Gastroesophageal sphincter (tissue), 3 donors: ENCODE data around the gene ZNF764.

Experiments used
- POLR2A ChIP-seq, 2 donors: fragments of 450-650 bp; IDR thresholded peaks; one replicate each; pipeline ENCODE4 v1.6.1; 2017; ENCODE audit warnings: antibody characterized with exemption in 2 of 2, mild to moderate bottlenecking in 2 of 2, moderate library complexity in 1 of 2
- TF ChIP-seq, protein P1 (sequence below), 4 experiments: fragments of 200-600 bp in 2 of 4; fragments of 450-650 bp in 2 of 4; sonication (generic) in 1 of 4; IDR thresholded peaks; one replicate each; pipeline ENCODE4 v1.5.1; 2017 to 2019; ENCODE audit warnings: antibody characterized with exemption in 4 of 4, mild to moderate bottlenecking in 2 of 4, moderate library complexity in 2 of 4

- TF ChIP-seq, protein P1, sequence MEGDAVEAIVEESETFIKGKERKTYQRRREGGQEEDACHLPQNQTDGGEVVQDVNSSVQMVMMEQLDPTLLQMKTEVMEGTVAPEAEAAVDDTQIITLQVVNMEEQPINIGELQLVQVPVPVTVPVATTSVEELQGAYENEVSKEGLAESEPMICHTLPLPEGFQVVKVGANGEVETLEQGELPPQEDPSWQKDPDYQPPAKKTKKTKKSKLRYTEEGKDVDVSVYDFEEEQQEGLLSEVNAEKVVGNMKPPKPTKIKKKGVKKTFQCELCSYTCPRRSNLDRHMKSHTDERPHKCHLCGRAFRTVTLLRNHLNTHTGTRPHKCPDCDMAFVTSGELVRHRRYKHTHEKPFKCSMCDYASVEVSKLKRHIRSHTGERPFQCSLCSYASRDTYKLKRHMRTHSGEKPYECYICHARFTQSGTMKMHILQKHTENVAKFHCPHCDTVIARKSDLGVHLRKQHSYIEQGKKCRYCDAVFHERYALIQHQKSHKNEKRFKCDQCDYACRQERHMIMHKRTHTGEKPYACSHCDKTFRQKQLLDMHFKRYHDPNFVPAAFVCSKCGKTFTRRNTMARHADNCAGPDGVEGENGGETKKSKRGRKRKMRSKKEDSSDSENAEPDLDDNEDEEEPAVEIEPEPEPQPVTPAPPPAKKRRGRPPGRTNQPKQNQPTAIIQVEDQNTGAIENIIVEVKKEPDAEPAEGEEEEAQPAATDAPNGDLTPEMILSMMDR (IDR thresholded peaks at IDR 0.05): no peak
- TF ChIP-seq POLR2A (IDR thresholded peaks at IDR 0.05): no peak
Observed at GRCh38 chr16:30518552-30518951, 39.6 kb downstream of the ZNF764 start.
